SK-N-SH (cell line): Measurements from ENCODE around the gene SIDT2. TPM values are rescaled to one million over a fixed set of nuclear protein-coding genes. Genes with fewer than 3 reads are reported as not detected.

Experiments
- CTCF ChIA-PET: fragments of 300-600, 350-600 bp; formaldehyde crosslinking; extraction: SDS; loops from one replicate; lab custom pipeline; 2021; lab: Yijun Ruan, JAX
- POLR2A ChIA-PET: fragments of 350-600 bp; sonication (Branson Sonifier 250); formaldehyde crosslinking; extraction: SDS; loops from one replicate; lab custom pipeline; 2020; ENCODE audit warnings: antibody characterized with exemption, inconsistent platforms; lab: Yijun Ruan, JAX
- DNase-seq: peaks from one replicate; pipeline ENCODE4 v3.0.0; 2012
- H2AFZ ChIP-seq: fragments of 200-600 bp; sonication (generic); 2 replicates; pipeline ENCODE4 v1.8.1; 2016; ENCODE audit warnings: antibody characterized with exemption, mild to moderate bottlenecking, low read depth
- H3F3A ChIP-seq: fragments of 200-600 bp; sonication (generic); replicated peaks from 2 replicates; pipeline ENCODE3; 2016; ENCODE audit warnings: antibody characterized with exemption, mild to moderate bottlenecking; ENCODE audit not compliant: insufficient read depth
- H3K27ac ChIP-seq, 2 experiments: fragments of 200-500 bp in 1 of 2; fragments of 200-600 bp in 1 of 2; sonication (Bioruptor generic) in 1 of 2; sonication (generic), shearing (Covaris generic) in 1 of 2; 2 replicates each; pipeline versions ENCODE4 v1.5.1 to v1.6.1; 2014 to 2016; ENCODE audit warnings: low read depth in 2 of 2, inconsistent platforms in 1 of 2, low read length in 1 of 2, mild to moderate bottlenecking in 1 of 2, mixed read lengths in 1 of 2
- H3K27me3 ChIP-seq: fragments of 200-600 bp; sonication (generic), shearing (Covaris generic); 2 replicates; pipeline ENCODE4 v1.6.1; 2016; ENCODE audit warnings: mixed run types; ENCODE audit not compliant: insufficient read depth
- H3K36me3 ChIP-seq, 2 experiments: fragments of 200-500 bp in 1 of 2; fragments of 200-600 bp in 1 of 2; sonication (Bioruptor generic) in 1 of 2; sonication (generic) in 1 of 2; replicated peaks in 1 of 2; 2 replicates each; pipeline versions ENCODE3 to v1.5.1; 2014 to 2016; ENCODE audit warnings: low read length in 1 of 2, mild to moderate bottlenecking in 1 of 2; ENCODE audit not compliant: insufficient read depth in 2 of 2, control insufficient read depth in 1 of 2
- H3K4me1 ChIP-seq, 2 experiments: fragments of 200-500 bp in 1 of 2; fragments of 200-600 bp in 1 of 2; sonication (Bioruptor generic) in 1 of 2; sonication (generic), shearing (Covaris generic) in 1 of 2; 2 replicates each; pipeline versions ENCODE4 v1.5.1 to v1.6.1; 2014 to 2016; ENCODE audit warnings: low read depth in 1 of 2, low read length in 1 of 2, mixed run types in 1 of 2; ENCODE audit not compliant: insufficient read depth in 2 of 2, control insufficient read depth in 1 of 2
- H3K4me2 ChIP-seq: fragments of 200-600 bp; sonication (generic), shearing (Covaris generic); 2 replicates; pipeline ENCODE4 v1.6.1; 2017; ENCODE audit warnings: mixed run types
- H3K4me3 ChIP-seq, 2 experiments: fragments of 200-500 bp in 1 of 2; fragments of 200-600 bp in 1 of 2; sonication (Bioruptor generic) in 1 of 2; sonication (generic), shearing (Covaris generic) in 1 of 2; 2 replicates each; pipeline versions ENCODE4 v1.5.1 to v1.8.1; 2014 to 2016; ENCODE audit warnings: low read depth in 2 of 2, inconsistent platforms in 1 of 2, low read length in 1 of 2, mild to moderate bottlenecking in 1 of 2, mixed read lengths in 1 of 2, moderate library complexity in 1 of 2
- H3K79me2 ChIP-seq: fragments of 200-600 bp; sonication (generic); 2 replicates; pipeline ENCODE4 v1.8.1; 2017; ENCODE audit warnings: mild to moderate bottlenecking; ENCODE audit not compliant: insufficient read depth
- H3K9ac ChIP-seq: fragments of 200-600 bp; sonication (generic); 2 replicates; pipeline ENCODE4 v1.6.1; 2017; ENCODE audit warnings: mixed run types
- H3K9me2 ChIP-seq: fragments of 200-600 bp; sonication (generic); 2 replicates; pipeline ENCODE4 v1.6.1; 2017; ENCODE audit warnings: mixed run types
- H3K9me3 ChIP-seq: fragments of 200-600 bp; sonication (generic); 2 replicates; pipeline ENCODE4 v1.6.1; 2017; ENCODE audit warnings: mixed run types, mild to moderate bottlenecking, moderate library complexity
- H4K20me1 ChIP-seq: fragments of 200-600 bp; sonication (generic); 2 replicates; pipeline ENCODE4 v1.6.1; 2017; ENCODE audit warnings: mild to moderate bottlenecking, mixed run types; ENCODE audit not compliant: insufficient read depth
- CHD2 ChIP-seq: fragments of 150-350 bp; IDR thresholded peaks from 2 replicates; pipeline ENCODE4 v1.6.1; 2018; ENCODE audit warnings: low read length; ENCODE audit not compliant: partially characterized antibody
- ELF1 ChIP-seq: IDR thresholded peaks from 2 replicates; pipeline ENCODE4 v1.4.0; 2012
- EP300 ChIP-seq, 2 experiments: IDR thresholded peaks; 2 replicates each; pipeline versions ENCODE4 v1.4.0 to v1.6.1; 2012; ENCODE audit warnings: borderline replicate concordance in 1 of 2, low read depth in 1 of 2, low read length in 1 of 2
- EZH2phosphoT487 ChIP-seq: fragments of 200-600 bp; sonication (generic); IDR thresholded peaks from 2 replicates; pipeline ENCODE4 v1.6.1; 2017; ENCODE audit warnings: low read depth, mixed run types, mild to moderate bottlenecking, antibody characterized with exemption, moderate library complexity, borderline replicate concordance
- FOSL2 ChIP-seq: IDR thresholded peaks from 2 replicates; pipeline ENCODE4 v1.4.0; 2012; ENCODE audit warnings: low read depth, mild to moderate bottlenecking, moderate library complexity, borderline replicate concordance
- IRF3 ChIP-seq: fragments of 150-350 bp; IDR thresholded peaks from 2 replicates; pipeline ENCODE4 v1.6.1; 2016; ENCODE audit warnings: mild to moderate bottlenecking, low read depth, low read length
- MEF2A ChIP-seq: IDR thresholded peaks from 2 replicates; pipeline ENCODE4 v1.4.0; 2012; ENCODE audit warnings: low read depth, borderline replicate concordance
- MXI1 ChIP-seq: IDR thresholded peaks from 2 replicates; pipeline ENCODE4 v1.6.1; 2012; ENCODE audit warnings: mild to moderate bottlenecking, low read depth, low read length, improper control_type of control experiment
- NFIC ChIP-seq: IDR thresholded peaks from 2 replicates; pipeline ENCODE4 v1.4.0; 2012; ENCODE audit warnings: borderline replicate concordance
- REST ChIP-seq: IDR thresholded peaks from 2 replicates; pipeline ENCODE4 v1.6.1; 2012; ENCODE audit warnings: mild to moderate bottlenecking, low read depth, low read length, moderate library complexity
- TAF1 ChIP-seq: IDR thresholded peaks from 2 replicates; pipeline ENCODE4 v1.6.1; 2012; ENCODE audit warnings: low read depth, mild to moderate bottlenecking, low read length, moderate library complexity, borderline replicate concordance
- TCF12 ChIP-seq: IDR thresholded peaks from 2 replicates; pipeline ENCODE4 v1.4.0; 2012
- USF1 ChIP-seq: IDR thresholded peaks from 2 replicates; pipeline ENCODE4 v1.4.0; 2012; ENCODE audit warnings: low read depth, borderline replicate concordance
- YY1 ChIP-seq: IDR thresholded peaks from 2 replicates; pipeline ENCODE4 v1.4.0; 2012; ENCODE audit warnings: low read depth, mild to moderate bottlenecking
- WGBS: methylation state at CpG from one replicate; pipeline ENCODE4 v1.1.6; 2017; ENCODE audit warnings: low lambda C conversion rate; 5-methylcytosine and 5-hydroxymethylcytosine counted together
- polyA plus RNA-seq, 3 experiments: library from polyadenylated mRNA; depleted of rRNA; stranded (reverse); fragments of >200 nt; gene quantifications; 2 replicates each; pipeline ENCODE4 v1.2.3, GENCODE V29; 2012

The SIDT2 gene
- polyA plus RNA-seq, 1 of the 3 experiments (the other 2 are of a cell fraction): 17.5 TPM

- TF ChIP-seq REST (no peak), EZH2phosphoT487 (no peak), MEF2A (no peak), CHD2 (no peak)
These were observed 50.9 kb downstream of the SIDT2 start (continued) for GRCh38 chr11:117229411-117229810.

- Histone ChIP-seq H4K20me1 (peaks cover 3% of the 10 kb centered on the region; the same call in 1 of the 2 replicates), H3K9me2 (no peaks in the 10 kb centered on the region), H3K4me2 (peak overlapping the region; percentile 96; the same call in 1 of the 2 replicates), H3K9me3 (no peaks in the 10 kb centered on the region), H3K79me2 (peaks cover 52% of the 10 kb centered on the region), H2AFZ (no peak overlapping the region), H3K27ac (no peak overlapping the region), H3K9ac (no peak overlapping the region), H3K4me1 (peaks cover 9 to 22% of the 10 kb centered on the region in 2 experiments; a peak in 3 of 4 replicates), H3K27me3 (no peaks in the 10 kb centered on the region), H3K4me3 (no peak overlapping the region), H3F3A (peaks cover 15% of the 10 kb centered on the region), H3K36me3 (peaks cover 12 to 48% of the 10 kb centered on the region in 2 experiments)
- ChIA-PET POLR2A (interaction anchor here (0.8 kb wide), 1 partner anchor 9 kb away, joined by 3 read pairs; no protein-coding TSS in a partner anchor), CTCF (interaction anchor here (0.8 to 2.0 kb wide), 2 partner anchors 350 to 439 kb away, joined by 3 to 9 read pairs; partner anchors contain the start of gene APOA5)
- 97% methylated on average over 3 of the region's 5 CpGs for WGBS
- TF ChIP-seq EZH2phosphoT487 (no peak), ELF1 (no peak), NFIC (no peak)
- DNase-seq: no peak
These were observed 51.4 kb downstream of the SIDT2 start for GRCh38 chr11:117229931-117230285.

GRCh38 chr11:117230286-117230961, 51.9 kb downstream of the SIDT2 start:
- Histone ChIP-seq H2AFZ (no peak overlapping the region), H3F3A (peaks cover 15% of the 10 kb centered on the region), H3K4me2 (peak overlapping the region; percentile 96), H3K36me3 (peaks cover 10 to 45% of the 10 kb centered on the region in 2 experiments), H3K27ac (no peak overlapping the region), H3K27me3 (no peaks in the 10 kb centered on the region), H3K9ac (peak overlapping the region; percentile 87; the same call in 1 of the 2 replicates), H3K79me2 (peaks cover 55% of the 10 kb centered on the region), H3K9me3 (no peaks in the 10 kb centered on the region), H3K4me1 (peaks cover 9 to 22% of the 10 kb centered on the region in 2 experiments; a peak in 3 of 4 replicates), H3K4me3 (peak overlapping the region; percentile 78 to 99; a peak in 2 of 4 replicates), H3K9me2 (no peaks in the 10 kb centered on the region), H4K20me1 (peaks cover 3% of the 10 kb centered on the region; the same call in 1 of the 2 replicates)
- POLR2A ChIA-PET: interaction anchor here (0.8 kb wide), 1 partner anchor 9 kb away, joined by 3 read pairs; no protein-coding TSS in a partner anchor
- 60% methylated on average over 12 of the region's 12 CpGs for WGBS
- CTCF ChIA-PET: interaction anchor here (2.0 to 2.6 kb wide), 2 partner anchors 124 to 439 kb away, joined by 8 to 9 read pairs; partner anchors contain the start of gene APOA5
- no peak for DNase-seq
- TF ChIP-seq IRF3 (no peak), YY1 (no peak), MXI1 (no peak), USF1 (no peak), TCF12 (no peak), REST (no peak), FOSL2 (no peak), EP300 (IDR thresholded peaks at IDR 0.05; ENCODE audit: borderline replicate concordance in 1 of 2, low read depth in 1 of 2, low read length in 1 of 2) (no peak), TAF1 (no peak), CHD2 (no peak)
